IMR-90 (cell line): ENCODE measurements around the gene PSMA2.

Experiments used
- BHLHE40 ChIP-seq: fragments of 150-350 bp; IDR thresholded peaks from 2 replicates; pipeline ENCODE4 v1.6.1; 2016; ENCODE audit warnings: mild to moderate bottlenecking, low read depth, low read length
- CEBPB ChIP-seq: IDR thresholded peaks from 2 replicates; pipeline ENCODE4 v1.6.1; 2012; ENCODE audit warnings: low read depth, low read length, improper control_type of control experiment
- CTCF ChIP-seq: conservative IDR thresholded peaks from 2 replicates; pipeline ENCODE4 v1.5.1; 2012; ENCODE audit warnings: mild to moderate bottlenecking, low read depth, low read length, improper control_type of control experiment
- ELK1 ChIP-seq: fragments of 150-350 bp; IDR thresholded peaks from 2 replicates; pipeline ENCODE4 v1.6.1; 2016; ENCODE audit warnings: low read depth, mild to moderate bottlenecking, low read length, moderate library complexity, borderline replicate concordance
- MAZ ChIP-seq: IDR thresholded peaks from 2 replicates; pipeline ENCODE4 v1.6.1; 2012; ENCODE audit warnings: low read depth, mild to moderate bottlenecking, low read length, improper control_type of control experiment, moderate library complexity, borderline replicate concordance
- MXI1 ChIP-seq: IDR thresholded peaks from 2 replicates; pipeline ENCODE4 v1.6.1; 2012; ENCODE audit warnings: low read depth, mild to moderate bottlenecking, low read length, moderate library complexity, borderline replicate concordance
- POLR2A ChIP-seq: IDR thresholded peaks from 2 replicates; pipeline ENCODE4 v1.6.1; 2012; ENCODE audit warnings: mild to moderate bottlenecking, low read depth, low read length
- RFX5 ChIP-seq: IDR thresholded peaks from 2 replicates; pipeline ENCODE4 v1.8.0; 2012; ENCODE audit warnings: low read depth, mild to moderate bottlenecking, low read length, moderate library complexity
- SMC3 ChIP-seq: fragments of 150-350 bp; IDR thresholded peaks from 2 replicates; pipeline ENCODE4 v1.6.1; 2016; ENCODE audit warnings: low read depth, mild to moderate bottlenecking, antibody characterized with exemption, low read length, moderate library complexity

- TF ChIP-seq CEBPB = no peak
- no peak for TF ChIP-seq CTCF
- no peak for TF ChIP-seq MAZ
- TF ChIP-seq BHLHE40 = no peak
- TF ChIP-seq POLR2A = no peak
- TF ChIP-seq MXI1 = no peak
- TF ChIP-seq ELK1 = no peak
- TF ChIP-seq SMC3 = no peak
- no peak for TF ChIP-seq RFX5
These were observed 46.5 kb upstream of the PSMA2 start for GRCh38 chr7:42978496-42978895.
